Activated T-cell treated with anti-CD3 and anti-CD28 coated beads, Interleukin-2, amount 50 U/mL, for 72 hours (primary cell): ENCODE results near the gene NAA80. TPM values are rescaled to one million over a fixed set of nuclear protein-coding genes. Genes with fewer than 3 reads are reported as not detected.
"Not testable (repeated sequence)": the region's sequence is repeated elsewhere in the genome, so short reads cannot be mapped to it uniquely, and the experiment has no call there.

Source experiments
- ATAC-seq, 2 donors: fragments of 150-1000 bp; cut with Tn5 transposase; replicated peaks in 1 of 2; 2 replicates each; pipeline ENCODE4 v1.10.0; 2021; ENCODE audit warnings: moderate library complexity in 2 of 2, mild to moderate bottlenecking in 1 of 2
- DNase-seq, 2 donors: peaks; one replicate each; pipeline ENCODE4 v3.0.0; 2021 to 2022; ENCODE audit warnings: mixed read lengths in 1 of 2
- H3K27ac Mint-ChIP-seq: one replicate; pipeline ENCODE4 v1.8.0; 2022; ENCODE audit warnings: mild to moderate bottlenecking, moderate library complexity, mixed read lengths
- H3K27me3 Mint-ChIP-seq: one replicate; pipeline ENCODE4 v1.8.0; 2022; ENCODE audit warnings: low read depth, mixed read lengths
- H3K36me3 Mint-ChIP-seq, 2 donors: one replicate each; pipeline ENCODE4 v1.8.0; 2022; ENCODE audit warnings: mixed read lengths in 2 of 2, mild to moderate bottlenecking in 1 of 2; ENCODE audit not compliant: insufficient read depth in 2 of 2
- H3K4me1 Mint-ChIP-seq: one replicate; pipeline ENCODE4 v1.8.0; 2022; ENCODE audit warnings: low read depth, mixed read lengths
- H3K4me3 Mint-ChIP-seq, 2 donors: one replicate each; pipeline ENCODE4 v1.8.0; 2022; ENCODE audit warnings: mild to moderate bottlenecking in 2 of 2, mixed read lengths in 2 of 2, moderate library complexity in 2 of 2
- H3K9me3 Mint-ChIP-seq, 2 donors: one replicate each; pipeline ENCODE4 v1.8.0; 2022; ENCODE audit warnings: mixed read lengths in 2 of 2
- total RNA-seq, 2 donors: library from RNA; stranded (reverse); gene quantifications; one replicate each; pipeline ENCODE4 v1.2.3, GENCODE V29; 2022

NAA80 gene
- total RNA-seq, 2 donors from 2014 or later: 19.5 to 20.0 TPM

DNA sequence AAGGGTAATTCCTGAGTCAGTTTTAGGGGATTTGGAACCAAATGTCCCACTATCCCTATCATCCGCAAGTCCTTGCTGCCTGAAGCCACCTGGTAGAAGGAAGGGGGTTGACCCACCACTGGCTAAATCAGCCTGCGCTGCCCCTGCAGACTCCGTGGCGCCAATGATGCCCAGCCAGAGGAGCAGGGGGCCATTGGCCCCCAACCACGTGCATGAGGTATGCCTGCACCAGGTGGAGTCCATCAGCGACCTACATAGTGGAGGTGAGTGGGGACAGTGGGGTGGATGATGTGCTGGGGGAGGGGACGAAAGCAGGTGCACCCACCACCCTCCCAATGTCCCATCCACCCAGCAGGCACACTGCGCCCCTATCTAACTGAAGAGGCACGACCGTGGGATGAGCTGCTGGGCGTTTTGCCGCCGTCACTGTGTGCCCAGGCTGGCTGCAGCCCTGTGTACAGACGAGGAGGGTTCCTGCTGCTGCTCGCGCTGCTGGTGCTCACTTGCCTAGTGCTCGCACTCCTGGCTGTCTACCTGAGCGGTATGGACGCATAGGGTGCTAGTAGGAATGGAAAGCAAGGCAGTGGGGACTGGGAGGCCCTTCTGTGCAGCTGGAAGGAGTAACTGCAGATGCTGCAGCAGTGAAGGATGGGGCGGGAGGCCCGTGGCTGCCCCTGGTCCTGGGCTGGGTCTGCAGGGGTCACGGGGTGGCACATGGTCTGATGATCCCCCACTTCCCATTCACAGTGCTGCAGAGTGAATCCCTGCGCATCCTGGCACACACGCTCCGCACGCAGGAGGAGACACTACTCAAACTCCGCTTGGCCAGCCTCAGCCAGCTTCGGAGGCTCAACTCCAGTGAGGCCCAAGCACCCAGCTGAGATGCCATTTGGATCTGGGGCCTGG is 12.6 kb downstream of the NAA80 start:
- DNase-seq: no peak
- Mint-ChIP-seq H3K27me3 (no peaks in the 10 kb centered on the region), H3K9me3 (no peaks in the 10 kb centered on the region), H3K27ac (no peak overlapping the region), H3K4me1 (peaks cover 19% of the 10 kb centered on the region), H3K36me3 (peaks cover 0 to 5% of the 10 kb centered on the region in 2 donors), H3K4me3 (no peak overlapping the region)
- peak in 1 of 2 donors; percentile 32 for ATAC-seq

GRCh38 chr3:50284121-50284520 is 15.1 kb downstream of the NAA80 start:
- DNase-seq, H3K4me1 Mint-ChIP-seq, H3K36me3 Mint-ChIP-seq, ATAC-seq, H3K27ac Mint-ChIP-seq, H3K27me3 Mint-ChIP-seq, H3K4me3 Mint-ChIP-seq, H3K9me3 Mint-ChIP-seq: not testable (repeated sequence)

DNA sequence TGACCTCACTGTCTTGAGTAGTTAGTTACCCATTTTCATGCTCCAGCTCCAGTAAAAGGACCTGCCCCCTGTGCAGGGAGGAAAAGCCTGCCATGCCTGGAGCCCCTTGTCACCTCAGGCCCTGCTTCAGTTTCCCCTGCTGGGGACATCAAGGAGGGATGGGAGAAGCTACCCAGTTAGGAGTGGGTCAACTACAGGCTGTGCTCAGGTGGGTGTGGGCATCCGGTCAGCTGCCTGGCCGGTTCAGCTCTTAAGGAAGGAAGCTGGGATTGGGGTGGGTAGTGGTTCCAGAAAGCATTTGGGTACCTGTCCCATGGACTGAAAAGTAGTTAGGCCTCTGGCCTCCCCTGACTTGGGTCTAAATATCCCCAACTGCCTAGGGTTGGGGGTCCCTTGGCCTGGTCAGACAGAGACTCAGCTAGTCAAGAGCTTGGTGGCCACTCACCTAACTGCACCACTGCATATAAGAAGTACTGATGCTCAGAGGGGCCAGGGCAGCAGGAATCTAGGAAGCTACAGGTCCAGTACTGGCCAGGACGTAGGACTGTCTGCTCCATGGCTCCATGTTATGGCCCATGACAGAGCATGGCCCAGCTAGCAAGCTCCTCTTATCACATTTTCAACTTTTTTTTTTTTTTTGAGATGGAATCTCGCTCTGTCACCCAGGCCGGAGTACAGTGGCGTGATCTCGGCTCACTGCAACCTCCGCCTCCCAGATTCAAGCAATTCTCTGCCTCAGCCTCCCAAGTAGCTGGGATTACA is 19.8 kb downstream of the NAA80 start:
- no peak for DNase-seq

GRCh38 chr3:50278880-50279224 is 20.4 kb downstream of the NAA80 start, which contains the start of gene LSMEM2:
Gene LSMEM2 (plus strand): TSS chr3:50279087. CDS start chr3:50279114, 27 bp downstream.
- Mint-ChIP-seq H3K36me3 (peaks cover 0 to 1% of the 10 kb centered on the region in 2 donors), H3K9me3 (no peaks in the 10 kb centered on the region), H3K27me3 (peaks cover 33% of the 10 kb centered on the region), H3K4me3 (no peak within 1 kb of the TSS), H3K27ac (no peak within 1 kb of the TSS), H3K4me1 (peaks cover 23% of the 10 kb centered on the region)
- DNase-seq: no peak
- no peak for ATAC-seq

More for the DNA sequence above, 19.8 kb downstream of the NAA80 start:
- Mint-ChIP-seq H3K4me3 (no peak overlapping the region), H3K36me3 (peaks cover 0 to 1% of the 10 kb centered on the region in 2 donors), H3K9me3 (no peaks in the 10 kb centered on the region), H3K27ac (no peak overlapping the region), H3K27me3 (peaks cover 27% of the 10 kb centered on the region), H3K4me1 (peaks cover 17% of the 10 kb centered on the region)
- ATAC-seq: no peak

DNA sequence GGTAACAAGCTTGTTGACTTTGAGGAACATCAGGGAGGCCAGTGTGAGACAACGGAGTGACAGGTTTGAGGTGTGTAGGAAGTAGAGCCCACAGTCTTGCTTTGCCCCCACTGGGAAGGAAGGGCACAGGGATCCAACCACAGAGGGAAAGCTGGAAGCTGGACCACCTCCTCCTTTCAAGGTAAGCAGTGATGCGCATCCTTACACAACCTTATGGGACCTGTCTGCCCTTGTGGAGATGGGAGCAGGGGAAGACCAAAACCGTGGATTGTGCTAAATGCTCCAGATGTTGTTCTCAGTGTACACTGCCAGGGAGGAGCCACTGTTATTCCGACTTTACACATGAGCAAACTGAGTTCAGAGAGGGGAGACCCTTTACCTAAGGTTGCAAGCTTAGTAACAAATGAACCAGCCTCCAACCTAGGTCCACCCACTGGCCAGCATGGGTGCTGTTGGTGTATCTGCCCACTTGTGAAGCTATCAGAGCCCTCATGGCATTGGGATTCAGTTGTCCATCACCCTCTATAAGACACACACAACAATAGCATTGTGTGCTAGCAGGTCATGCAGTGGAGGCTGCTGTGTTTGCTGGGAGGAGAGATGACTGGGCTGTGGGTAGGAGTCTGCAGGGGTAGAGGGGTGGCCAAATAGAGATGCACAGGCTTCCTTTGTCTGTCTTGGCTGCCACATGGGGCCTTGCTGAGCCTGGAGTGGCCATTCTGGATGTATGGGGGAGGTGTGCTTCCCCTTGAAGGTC is 20.9 kb downstream of the NAA80 start:
- H3K4me3 Mint-ChIP-seq: no peak overlapping the region
- ATAC-seq: no peak

GRCh38 chr3:50276762-50277101 is 22.5 kb downstream of the NAA80 start:
- Mint-ChIP-seq H3K27me3 (peaks cover 39% of the 10 kb centered on the region), H3K4me1 (peaks cover 38% of the 10 kb centered on the region), H3K27ac (no peak overlapping the region), H3K9me3 (no peaks in the 10 kb centered on the region), H3K36me3 (peaks cover 0 to 1% of the 10 kb centered on the region in 2 donors), H3K4me3 (peak overlapping the region in 1 of 2 donors; percentile 87)
- no peak for DNase-seq
- no peak for ATAC-seq

More for the DNA sequence above, 20.9 kb downstream of the NAA80 start:
- Mint-ChIP-seq H3K27ac (no peak overlapping the region), H3K9me3 (no peaks in the 10 kb centered on the region), H3K27me3 (peaks cover 34% of the 10 kb centered on the region), H3K36me3 (peaks cover 0 to 1% of the 10 kb centered on the region in 2 donors), H3K4me1 (peaks cover 24% of the 10 kb centered on the region)
- DNase-seq: no peak

DNA sequence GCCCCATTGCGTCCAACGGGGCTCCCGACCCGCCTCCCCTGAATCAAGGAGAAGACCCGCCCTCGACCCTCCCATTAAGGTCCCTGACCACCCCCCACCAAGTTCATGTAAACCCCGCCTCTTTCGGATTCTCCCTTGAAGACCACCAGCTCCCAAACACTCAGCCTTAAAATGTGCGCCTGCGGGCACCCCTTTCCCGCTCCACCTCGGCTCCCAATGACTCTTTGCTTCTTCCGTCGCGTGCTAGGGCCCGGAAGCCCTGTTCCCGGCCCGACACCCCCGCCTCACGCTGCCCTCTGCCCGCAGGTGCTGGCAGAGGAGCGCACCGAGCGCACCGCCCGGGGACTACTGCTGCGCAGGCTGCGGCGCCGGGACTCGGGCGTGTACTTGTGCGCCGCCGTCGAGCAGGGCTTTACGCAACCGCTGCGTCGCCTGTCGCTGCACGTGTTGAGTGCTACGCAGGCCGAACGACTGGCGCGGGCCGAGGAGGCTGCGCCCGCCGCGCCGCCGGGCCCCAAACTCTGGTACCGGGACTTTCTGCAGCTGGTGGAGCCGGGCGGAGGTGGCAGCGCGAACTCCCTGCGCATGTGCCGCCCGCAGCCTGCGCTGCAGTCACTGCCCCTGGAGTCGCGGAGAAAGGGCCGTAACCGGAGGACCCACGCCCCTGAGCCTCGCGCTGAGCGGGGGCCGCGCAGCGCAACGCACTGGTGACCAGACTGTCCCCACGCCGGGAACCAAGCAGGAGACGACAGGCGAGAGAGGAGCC is 23.0 kb downstream of the NAA80 start:
- Mint-ChIP-seq H3K4me3 (peak overlapping the region; percentile 83 to 87), H3K27me3 (peaks cover 39% of the 10 kb centered on the region), H3K9me3 (no peaks in the 10 kb centered on the region), H3K4me1 (peaks cover 41% of the 10 kb centered on the region), H3K36me3 (peaks cover 0 to 1% of the 10 kb centered on the region in 2 donors), H3K27ac (no peak overlapping the region)
- DNase-seq (peak; percentile 46 to 53), ATAC-seq (peak; percentile 27 to 35)

DNA sequence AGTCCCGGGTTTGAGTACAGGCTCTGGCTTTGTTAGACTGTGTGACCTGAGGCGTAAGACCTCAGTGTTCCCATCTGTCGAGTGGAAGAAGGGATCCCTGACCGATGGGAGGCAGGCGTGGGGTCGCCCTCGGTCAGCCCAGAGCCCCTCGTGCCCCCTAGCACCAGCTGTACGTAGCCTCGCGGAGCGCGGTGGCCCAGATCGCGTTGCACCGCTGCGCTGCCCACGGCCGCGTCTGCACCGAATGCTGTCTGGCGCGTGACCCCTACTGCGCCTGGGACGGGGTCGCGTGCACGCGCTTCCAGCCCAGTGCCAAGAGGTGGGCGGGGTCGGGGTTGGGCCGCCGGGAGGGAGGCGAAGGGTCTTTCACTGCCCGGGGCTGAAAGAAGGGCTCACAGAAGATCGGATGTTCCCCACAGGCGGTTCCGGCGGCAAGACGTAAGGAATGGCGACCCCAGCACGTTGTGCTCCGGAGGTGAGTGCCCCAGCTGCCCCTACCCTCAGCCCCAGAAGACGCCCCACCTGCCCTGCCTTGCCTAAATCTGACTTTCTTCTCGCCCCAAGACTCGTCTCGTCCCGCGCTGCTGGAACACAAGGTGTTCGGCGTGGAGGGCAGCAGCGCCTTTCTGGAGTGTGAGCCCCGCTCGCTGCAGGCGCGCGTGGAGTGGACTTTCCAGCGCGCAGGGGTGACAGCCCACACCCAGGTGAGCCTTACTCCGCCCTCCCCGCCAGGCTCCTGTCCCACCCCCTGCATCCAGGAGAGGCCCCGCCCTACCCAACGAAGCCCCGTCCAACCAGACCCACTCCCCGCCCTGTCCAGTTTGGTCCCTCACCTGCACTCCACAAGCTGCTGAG is 23.8 kb downstream of the NAA80 start:
- peaks cover 41% of the 10 kb centered on the region for H3K4me1 Mint-ChIP-seq
- peak overlapping the region; percentile 83 to 87 for H3K4me3 Mint-ChIP-seq
- peaks cover 39% of the 10 kb centered on the region for H3K27me3 Mint-ChIP-seq
- H3K27ac Mint-ChIP-seq: no peak overlapping the region
- no peaks in the 10 kb centered on the region for H3K9me3 Mint-ChIP-seq
- H3K36me3 Mint-ChIP-seq: peaks cover 0 to 1% of the 10 kb centered on the region in 2 donors
- DNase-seq (no peak), ATAC-seq (no peak)

DNA sequence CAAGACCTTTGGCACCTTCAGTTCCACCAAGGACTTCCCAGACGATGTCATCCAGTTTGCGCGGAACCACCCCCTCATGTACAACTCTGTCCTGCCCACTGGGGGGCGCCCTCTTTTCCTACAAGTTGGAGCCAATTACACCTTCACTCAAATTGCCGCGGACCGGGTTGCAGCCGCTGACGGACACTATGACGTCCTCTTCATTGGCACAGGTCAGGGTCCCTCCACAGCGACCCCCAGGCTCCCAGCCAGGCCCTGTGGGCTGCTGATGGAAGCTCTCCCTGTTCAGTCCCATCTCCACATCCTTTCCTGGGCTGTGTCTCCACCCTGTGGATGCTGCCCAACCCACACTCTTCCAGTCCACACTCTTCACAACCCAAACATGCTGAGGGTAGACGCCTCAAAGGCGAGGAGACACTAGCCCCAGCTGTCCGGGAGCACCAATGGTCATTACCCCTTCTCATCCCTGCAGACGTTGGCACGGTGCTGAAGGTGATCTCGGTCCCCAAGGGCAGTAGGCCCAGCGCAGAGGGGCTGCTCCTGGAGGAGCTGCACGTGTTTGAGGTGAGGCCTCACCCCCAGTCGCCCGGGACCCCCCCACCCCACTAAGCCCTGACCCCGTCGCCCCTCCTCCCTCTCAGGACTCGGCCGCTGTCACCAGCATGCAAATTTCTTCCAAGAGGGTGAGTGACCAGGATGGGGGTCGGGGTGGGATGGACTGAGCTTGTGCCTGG is 24.7 kb downstream of the NAA80 start:
- Mint-ChIP-seq H3K4me1 (peaks cover 41% of the 10 kb centered on the region), H3K27me3 (peaks cover 39% of the 10 kb centered on the region), H3K9me3 (no peaks in the 10 kb centered on the region), H3K27ac (no peak overlapping the region), H3K36me3 (peaks cover 0 to 1% of the 10 kb centered on the region in 2 donors), H3K4me3 (peak overlapping the region; percentile 44 to 87)
- peak; percentile 81 for DNase-seq
- ATAC-seq: peak; percentile 32 to 43

GRCh38 chr3:50273689-50274065 is 25.5 kb downstream of the NAA80 start:
- H3K36me3 Mint-ChIP-seq: peaks cover 0 to 1% of the 10 kb centered on the region in 2 donors
- peak overlapping the region in 1 of 2 donors; percentile 81 for H3K4me3 Mint-ChIP-seq
- DNase-seq (no peak), ATAC-seq (no peak)
- H3K27me3 Mint-ChIP-seq: peaks cover 40% of the 10 kb centered on the region
- H3K9me3 Mint-ChIP-seq: no peaks in the 10 kb centered on the region
- H3K4me1 Mint-ChIP-seq: peaks cover 41% of the 10 kb centered on the region
- H3K27ac Mint-ChIP-seq: no peak overlapping the region
